NCI-H2107 treated with DMSO at 0.1 percent for 48 hours (cell line): ENCODE results near the gene CACNA1B.

Experiments
- DNase-seq: peaks from one replicate; lab custom pipeline; 2025; ENCODE audit not compliant: unreplicated experiment; lab: John Stamatoyannopoulos, UW

The CACNA1B gene

DNA sequence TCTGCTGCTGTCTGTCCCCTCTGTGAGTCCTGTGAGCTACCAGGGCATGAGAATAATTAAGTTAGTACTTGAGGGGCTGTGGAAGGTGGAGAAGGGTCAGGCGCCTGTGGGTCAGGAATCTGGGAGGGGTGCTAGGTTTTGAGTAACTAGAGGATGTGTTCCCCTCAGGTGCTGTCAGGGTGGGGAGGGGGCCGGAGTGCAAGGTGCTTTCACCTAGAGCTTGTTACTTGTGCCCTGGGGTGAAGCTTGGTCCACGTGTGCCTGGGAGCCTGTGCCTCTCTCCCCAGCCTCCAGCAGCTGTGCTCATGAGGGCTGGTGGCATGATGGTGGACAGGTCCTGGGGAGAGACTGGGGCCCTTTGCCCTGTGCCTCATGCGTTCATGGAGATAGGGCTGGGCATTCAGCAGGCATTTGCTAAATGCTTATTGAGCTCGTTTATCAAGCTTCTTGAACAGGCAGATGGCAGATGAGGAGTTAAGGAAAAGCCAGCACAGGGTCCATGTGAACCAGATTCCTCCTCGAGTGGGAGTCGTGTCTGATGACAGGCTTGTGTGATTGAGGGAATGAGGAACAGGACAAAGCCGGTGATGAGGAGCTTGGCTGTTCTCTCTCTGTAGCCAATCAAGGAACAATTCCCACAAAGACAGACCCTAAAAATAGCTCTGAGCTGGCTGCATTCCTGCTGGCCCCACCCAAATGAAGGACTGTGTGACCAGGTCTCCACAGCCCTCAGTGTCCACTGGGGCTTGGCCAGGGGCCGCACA lies 40.9 kb downstream of the CACNA1B start:
- DNase-seq, result no peak

DNA sequence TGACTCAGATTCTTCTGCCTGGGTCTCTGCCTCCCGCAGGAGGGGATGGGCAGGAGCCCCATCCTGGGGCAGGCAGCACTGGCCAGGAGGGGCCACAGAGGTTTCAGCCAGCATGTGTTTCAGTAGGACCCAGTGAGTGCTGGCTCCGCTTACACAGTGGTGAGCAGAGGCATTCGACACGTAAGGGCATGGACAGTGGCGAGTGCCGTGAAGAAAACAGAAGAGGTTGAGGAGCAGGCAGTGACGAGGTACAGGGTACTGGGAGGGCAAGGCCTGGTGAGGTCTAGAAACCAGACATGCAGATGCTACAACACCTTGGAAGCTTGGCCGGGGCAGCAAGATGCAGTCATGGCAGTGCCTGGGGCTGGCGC lies 41.5 kb downstream of the CACNA1B start:
- no peak for DNase-seq

GRCh38 chr9:137919649-137920141 lies 42.1 kb downstream of the CACNA1B start:
- no peak for DNase-seq

DNA sequence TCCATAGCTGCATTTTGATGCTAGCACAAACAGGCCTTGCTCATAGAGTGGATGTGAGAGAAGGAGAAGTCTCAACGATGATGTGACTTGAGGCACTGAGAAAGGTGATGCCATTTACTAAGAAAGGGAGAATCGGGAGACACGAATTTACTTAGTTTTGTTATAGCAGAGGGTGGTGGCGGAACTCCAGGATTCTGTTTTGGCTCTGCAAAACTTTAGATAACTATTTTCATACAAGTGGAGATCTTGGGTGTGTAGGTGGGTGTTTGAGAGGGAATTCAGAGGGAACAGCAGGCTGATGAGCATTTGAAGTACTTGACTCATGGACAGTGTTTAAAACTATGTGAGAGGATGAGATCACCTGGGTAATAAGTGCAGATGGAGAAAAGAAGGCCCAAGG lies 43.2 kb downstream of the CACNA1B start:
- DNase-seq, result no peak

DNA sequence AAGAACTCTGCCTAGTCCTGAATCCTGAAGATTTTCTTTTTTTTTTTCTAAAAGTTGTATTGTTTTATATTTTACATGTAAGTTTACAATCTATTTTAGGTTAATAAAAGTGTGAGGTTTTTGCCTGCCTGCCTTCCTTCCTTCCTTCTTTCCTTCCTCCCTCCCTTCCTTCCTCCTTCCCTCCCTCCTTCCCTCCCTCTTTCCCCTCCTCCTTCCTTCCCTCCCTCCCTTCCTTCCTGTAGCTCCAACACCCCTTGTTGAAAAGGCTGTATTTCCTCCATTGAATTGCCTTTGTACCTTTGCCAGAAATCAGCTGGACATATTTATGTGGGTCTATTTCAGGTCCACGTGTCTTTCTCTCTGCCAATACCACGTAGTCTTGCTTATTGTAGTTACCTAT lies 46.6 kb downstream of the CACNA1B start:
- no peak for DNase-seq

- DNase-seq, result no peak
These were observed 47.3 kb downstream of the CACNA1B start for GRCh38 chr9:137924761-137925369.

- no peak for DNase-seq
These were observed 66.1 kb downstream of the CACNA1B start for GRCh38 chr9:137943655-137944054.

DNA sequence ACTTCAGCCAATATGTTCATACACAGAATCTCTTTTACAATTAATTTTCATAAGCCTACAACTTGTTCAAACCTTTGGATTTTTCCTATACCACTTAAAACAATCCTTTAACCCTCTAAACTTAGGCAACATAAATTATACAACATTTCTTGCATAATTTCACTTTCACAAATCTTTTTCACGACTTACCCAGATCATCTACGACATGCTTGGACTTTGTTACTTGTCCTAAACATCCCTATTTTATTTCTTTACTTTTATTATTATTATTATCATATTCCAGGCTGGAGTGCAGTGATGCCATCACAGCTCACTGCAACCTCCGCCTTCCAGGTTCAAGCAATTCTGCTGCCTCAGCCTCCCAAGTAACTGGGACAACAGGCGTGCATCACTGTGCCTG lies 68.0 kb downstream of the CACNA1B start:
- DNase-seq, result no peak

GRCh38 chr9:137946993-137947392 lies 69.4 kb downstream of the CACNA1B start:
- DNase-seq, result no peak

DNA sequence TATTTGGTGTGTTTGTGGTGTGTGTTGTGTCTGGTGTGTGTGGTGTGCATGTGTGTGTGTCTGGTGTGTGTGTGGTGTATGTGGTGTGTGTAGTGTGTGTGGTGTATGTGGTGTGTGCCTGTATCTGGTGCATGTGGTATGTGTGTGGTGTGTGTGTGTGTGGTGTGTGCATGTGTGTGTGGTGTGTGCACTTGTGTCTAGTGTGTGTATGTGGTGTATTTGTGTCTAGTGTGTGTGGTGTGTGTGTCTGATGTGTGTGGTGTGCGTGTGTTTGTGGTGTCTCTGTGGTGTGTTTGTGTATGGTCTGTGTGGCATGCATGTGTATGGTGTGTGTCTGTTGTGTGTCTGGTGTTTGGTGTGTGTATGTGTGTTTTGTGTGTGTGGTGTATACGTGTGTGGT lies 71.1 kb downstream of the CACNA1B start:
- DNase-seq, result no peak

DNA sequence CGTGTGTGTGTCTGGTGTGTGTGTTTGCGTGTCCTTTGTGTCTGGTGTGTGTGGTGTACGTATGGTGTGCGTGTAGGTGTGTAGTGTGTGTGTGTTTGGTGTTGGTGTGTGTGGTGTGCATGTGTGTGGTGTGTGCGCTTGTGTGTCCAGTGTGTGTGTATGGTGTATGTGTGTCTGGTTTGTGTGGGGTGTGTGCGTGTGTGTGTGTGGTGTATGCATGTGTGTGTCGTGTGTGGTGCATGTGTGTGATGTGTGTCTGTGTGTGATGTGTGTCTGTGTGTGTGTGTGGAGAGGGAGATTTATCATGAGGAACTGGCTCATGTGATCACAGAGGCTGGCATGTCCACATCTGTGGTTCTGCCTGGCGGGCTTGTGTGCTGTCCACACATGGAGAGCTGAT lies 71.7 kb downstream of the CACNA1B start:
- no peak for DNase-seq

DNA sequence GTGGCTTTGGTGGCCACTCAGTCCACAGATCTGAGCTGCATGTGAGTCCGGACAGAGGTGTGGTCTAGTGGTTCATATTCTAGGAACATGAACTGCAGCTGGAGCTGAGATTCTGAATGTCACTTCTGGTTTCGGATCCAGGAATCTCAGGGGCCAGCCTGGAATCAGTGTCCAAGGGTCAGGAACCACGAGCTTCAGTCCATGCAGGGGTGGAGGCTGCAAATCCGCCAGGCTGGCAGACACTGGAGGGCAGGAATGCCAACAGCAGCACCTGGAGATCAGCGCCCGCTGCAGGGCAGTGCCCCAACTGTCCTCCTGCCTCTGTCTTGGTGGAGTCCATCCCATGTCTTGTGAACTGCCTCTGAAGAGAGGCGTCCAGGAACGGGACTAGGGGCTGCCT lies 73.5 kb downstream of the CACNA1B start:
- no peak for DNase-seq

GRCh38 chr9:137951597-137952490 lies 74.3 kb downstream of the CACNA1B start:
- no peak for DNase-seq

GRCh38 chr9:137952976-137953666 lies 75.5 kb downstream of the CACNA1B start:
- DNase-seq, result no peak

DNA sequence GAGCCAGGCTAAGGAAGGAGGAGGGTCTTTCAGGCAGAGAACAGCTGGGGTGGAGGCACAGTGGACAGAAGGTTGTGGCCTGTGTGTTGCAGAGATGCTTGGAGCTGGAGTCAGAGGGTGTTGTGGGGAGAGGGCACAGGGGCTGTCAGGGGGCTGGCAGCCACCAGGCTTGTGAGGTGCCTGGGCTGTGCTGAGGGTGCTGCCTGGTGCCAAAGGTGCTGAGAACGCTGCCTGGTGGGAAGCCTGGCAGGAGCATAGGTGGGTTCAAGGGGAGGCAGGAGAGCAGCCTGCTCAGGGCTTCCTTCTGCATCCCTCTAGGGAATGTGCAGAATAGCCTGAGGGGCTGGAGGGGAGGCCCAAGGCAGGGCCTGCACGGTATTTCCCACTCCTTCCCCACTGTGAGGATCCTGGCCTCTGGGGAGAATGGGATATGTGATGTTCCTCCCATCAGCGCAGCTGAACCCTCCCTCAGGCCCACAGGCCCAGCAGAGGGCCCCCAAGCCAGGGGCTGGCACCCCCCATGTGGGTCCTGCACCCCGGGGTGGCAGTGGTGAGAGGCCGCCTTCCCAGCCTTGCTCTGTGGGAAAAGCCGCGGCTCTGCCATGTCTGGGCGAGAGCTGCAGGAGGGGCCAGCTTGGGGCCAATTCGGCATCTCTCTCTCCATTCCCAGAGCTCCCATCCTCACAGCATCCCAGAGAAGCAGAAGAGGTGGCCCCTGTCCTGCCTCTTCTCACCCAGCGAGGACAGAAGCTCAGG lies 76.3 kb downstream of the CACNA1B start:
- DNase-seq, result no peak

GRCh38 chr9:137955224-137955570 lies 77.6 kb downstream of the CACNA1B start:
- DNase-seq, result no peak

GRCh38 chr9:137955586-137955985 lies 78.0 kb downstream of the CACNA1B start:
- DNase-seq, result no peak

- no peak for DNase-seq
These were observed 78.5 kb downstream of the CACNA1B start for GRCh38 chr9:137956039-137956438.

DNA sequence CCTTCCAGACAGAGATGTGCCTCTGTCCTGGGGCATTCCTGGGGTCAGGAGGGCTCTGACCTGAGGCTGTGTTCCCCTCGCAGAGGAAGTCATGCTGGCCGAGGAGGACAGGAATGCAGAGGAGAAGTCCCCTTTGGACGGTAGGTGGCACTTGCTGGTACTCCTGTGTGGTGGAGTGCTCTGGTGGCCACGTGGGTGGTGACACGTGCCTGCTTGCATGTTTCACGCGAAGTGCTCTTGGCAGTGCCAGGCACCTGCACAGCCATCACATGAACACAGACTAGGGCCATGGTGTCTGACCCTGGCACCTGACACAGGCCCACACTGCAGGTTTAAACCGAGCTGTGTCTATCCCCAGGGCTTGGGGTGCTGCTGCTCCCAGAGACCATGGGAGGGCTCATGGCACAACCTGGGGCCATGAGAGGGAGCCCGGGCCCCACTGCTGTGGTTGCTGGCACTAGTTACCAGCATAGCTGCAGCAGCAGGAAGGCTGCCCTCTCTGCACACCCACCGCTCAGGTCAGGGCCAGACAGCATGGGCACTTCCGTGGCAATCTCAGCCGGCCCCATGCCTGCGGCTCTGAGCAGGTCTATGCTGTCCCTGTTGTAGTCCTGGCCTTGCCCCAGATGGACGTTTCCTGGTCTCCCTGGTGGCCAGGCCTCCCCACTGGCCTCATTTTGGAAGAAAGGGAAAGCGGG lies 79.3 kb downstream of the CACNA1B start:
- no peak for DNase-seq
